NCI-H82 treated with DMSO at 0.1 percent for 48 hours (cell line): Measurements from ENCODE around the gene ZNF263.

Experiments used
- DNase-seq: peaks from one replicate; lab custom pipeline; 2025; ENCODE audit not compliant: unreplicated experiment; lab: John Stamatoyannopoulos, UW

Gene ZNF263

GRCh38 chr16:3317315-3317999 lies 34.2 kb downstream of the ZNF263 start:
- no peak for DNase-seq

DNA sequence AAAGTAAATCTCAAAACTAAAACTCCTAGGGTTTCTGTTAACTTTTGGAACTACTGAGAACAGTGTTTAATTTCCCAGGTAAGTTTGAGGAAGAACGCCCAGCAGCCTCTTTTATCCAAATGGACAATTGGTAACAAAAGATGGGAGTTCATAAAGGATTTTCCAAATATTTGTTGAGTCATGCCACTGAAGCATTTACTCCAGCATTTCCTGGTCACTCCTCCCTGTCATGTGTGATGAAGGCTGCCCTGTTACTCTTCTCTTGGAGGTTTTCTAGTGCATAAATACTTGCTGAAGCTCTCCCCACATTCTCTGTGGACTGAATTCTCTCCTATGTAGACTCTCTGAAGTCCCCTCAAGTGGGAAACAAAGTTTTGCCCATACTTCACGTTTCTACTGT lies 38.5 kb downstream of the ZNF263 start:
- no peak for DNase-seq

- DNase-seq, result no peak
These were observed 44.2 kb downstream of the ZNF263 start for GRCh38 chr16:3327514-3327913.

DNA sequence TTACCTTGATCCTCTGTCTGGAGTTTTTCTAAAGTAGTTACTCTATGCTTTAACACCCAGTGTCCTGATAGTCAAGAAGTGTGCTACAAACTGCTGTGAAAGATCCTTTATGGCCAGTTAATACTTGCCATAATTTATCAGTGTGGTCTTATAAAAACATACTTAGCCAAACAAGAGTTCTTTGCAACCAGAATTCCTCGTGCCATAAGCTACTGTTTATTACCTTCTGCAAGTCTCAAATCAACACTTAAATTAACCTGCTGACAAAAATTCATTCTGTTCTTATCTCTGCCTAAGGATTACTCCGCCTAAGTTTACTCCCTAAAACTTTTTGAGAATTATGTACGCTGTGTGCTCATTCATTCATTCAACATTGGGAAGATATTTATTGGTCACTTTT lies 44.8 kb downstream of the ZNF263 start:
- no peak for DNase-seq

GRCh38 chr16:3328643-3329042 lies 45.4 kb downstream of the ZNF263 start:
- DNase-seq, result no peak
